GM18505 (cell line): Measurements from ENCODE around the gene GALNT16.
"Not testable (repeated sequence)": the region's sequence is repeated elsewhere in the genome, so short reads cannot be mapped to it uniquely, and the experiment has no call there.

ENCODE experiments used
- ATAC-seq: cut with Tn5 transposase; IDR thresholded peaks from one replicate; pipeline ENCODE4 v1.9.1; 2021; ENCODE audit not compliant: unreplicated experiment
- POLR2A ChIP-seq: IDR thresholded peaks from 4 replicates; pipeline ENCODE4 v1.6.1; 2011; ENCODE audit warnings: borderline replicate concordance; ENCODE audit not compliant: insufficient read depth, insufficient read length; ENCODE audit errors: extremely low read depth

The GALNT16 gene

GRCh38 chr14:69259527-69260189 lies at the start of gene GALNT16:
Gene GALNT16 (plus strand): TSS chr14:69260158. CDS start chr14:69260291, 133 bp downstream.
- TF ChIP-seq POLR2A: no peak
- ATAC-seq: no peak

GRCh38 chr14:69214393-69214792 lies 45.6 kb upstream of the GALNT16 start:
- no peak for ATAC-seq
- TF ChIP-seq POLR2A: no peak

GRCh38 chr14:69217663-69218062 lies 42.3 kb upstream of the GALNT16 start:
- not testable (repeated sequence) for ATAC-seq

- ATAC-seq: no peak
- no peak for TF ChIP-seq POLR2A
Observed at GRCh38 chr14:69224946-69225345, 35.0 kb upstream of the GALNT16 start.

- TF ChIP-seq POLR2A: no peak
- ATAC-seq: no peak
Observed at GRCh38 chr14:69226178-69226577, 33.8 kb upstream of the GALNT16 start.

GRCh38 chr14:69226736-69227135 lies 33.2 kb upstream of the GALNT16 start:
- ATAC-seq: no peak
- TF ChIP-seq POLR2A: no peak

GRCh38 chr14:69231486-69231885 lies 28.5 kb upstream of the GALNT16 start:
- no peak for TF ChIP-seq POLR2A

GRCh38 chr14:69232388-69232787 lies 27.6 kb upstream of the GALNT16 start:
- no peak for TF ChIP-seq POLR2A
- no peak for ATAC-seq

More at GRCh38 chr14:69231486-69231885, 28.5 kb upstream of the GALNT16 start:
- no peak for ATAC-seq

- no peak for ATAC-seq
- no peak for TF ChIP-seq POLR2A
Observed at GRCh38 chr14:69234106-69234505, 25.9 kb upstream of the GALNT16 start.

GRCh38 chr14:69235708-69236107 lies 24.2 kb upstream of the GALNT16 start:
- no peak for TF ChIP-seq POLR2A
- no peak for ATAC-seq

- no peak for ATAC-seq
- no peak for TF ChIP-seq POLR2A
Observed at GRCh38 chr14:69237142-69237541, 22.8 kb upstream of the GALNT16 start.

GRCh38 chr14:69237584-69237983 lies 22.4 kb upstream of the GALNT16 start:
- no peak for TF ChIP-seq POLR2A
- no peak for ATAC-seq

- no peak for ATAC-seq
- no peak for TF ChIP-seq POLR2A
Observed at GRCh38 chr14:69238883-69239282, 21.1 kb upstream of the GALNT16 start.

- no peak for ATAC-seq
- TF ChIP-seq POLR2A: no peak
Observed at GRCh38 chr14:69240527-69241173, 19.3 kb upstream of the GALNT16 start.
